ENCODE results near the gene SBK1.
"Not testable (repeated sequence)": the region's sequence is repeated elsewhere in the genome, so short reads cannot be mapped to it uniquely, and the experiment has no call there.

SBK1 gene

GRCh38 chr16:28291651-28292626, at the start of gene SBK1:
TSS of gene SBK1 (plus strand) at chr16:28292525. CDS start at chr16:28317392, 24,867 bp downstream.
- peak within 1 kb of the TSS; percentile 37 to 51 for H3K9ac ChIP-seq (ENCODE audit: low read depth in 1 of 2, low read length in 2 of 2)
- H3K4me3 ChIP-seq (ENCODE audit: low read depth in 1 of 2, low read length in 2 of 2) = peak within 1 kb of the TSS; percentile 64 to 66
- peaks cover 0 to 9% of the 10 kb centered on the region in 2 donors for H3K4me1 ChIP-seq (ENCODE audit: control insufficient read depth in 1 of 2, insufficient read depth in 2 of 2, low read length in 2 of 2)
- no peaks in the 10 kb centered on the region for H3K9me3 ChIP-seq (ENCODE audit: control insufficient read depth in 1 of 2, low read length in 2 of 2)
- H3K27me3 ChIP-seq (ENCODE audit: control insufficient read depth in 1 of 2, insufficient read depth in 2 of 2, low read length in 2 of 2) = peaks cover 12 to 17% of the 10 kb centered on the region in 2 donors
- H3K36me3 ChIP-seq (ENCODE audit: control insufficient read depth in 1 of 2, insufficient read depth in 2 of 2, low read length in 2 of 2) = no peaks in the 10 kb centered on the region
- no peak within 1 kb of the TSS for H3K27ac ChIP-seq (ENCODE audit: low read depth, low read length)

DNA sequence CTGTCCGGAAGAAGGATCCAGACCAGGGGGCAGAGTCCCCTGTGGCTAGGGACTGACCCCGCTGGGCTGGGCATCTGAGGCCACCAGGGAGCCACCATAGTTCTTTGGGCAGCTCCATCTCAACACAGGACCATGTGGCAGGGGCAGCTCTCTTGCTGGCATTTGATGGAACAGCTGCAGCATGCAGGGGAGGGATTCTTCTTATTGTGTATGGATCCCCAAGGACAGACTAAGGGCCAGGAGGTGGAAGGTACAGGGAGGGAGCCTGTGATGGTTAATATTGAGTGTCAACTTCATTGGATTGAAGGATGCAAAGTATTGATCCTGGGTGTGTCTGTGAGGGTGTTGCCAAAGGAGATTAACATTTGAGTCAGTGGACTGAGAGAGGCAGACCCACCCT, 42.8 kb upstream of the SBK1 start:
- not testable (repeated sequence) for H3K27me3 ChIP-seq (ENCODE audit: control insufficient read depth in 1 of 2, insufficient read depth in 2 of 2, low read length in 2 of 2); H3K36me3 ChIP-seq (ENCODE audit: control insufficient read depth in 1 of 2, insufficient read depth in 2 of 2, low read length in 2 of 2)

GRCh38 chr16:28250999-28251398, 41.3 kb upstream of the SBK1 start:
- H3K9ac ChIP-seq (ENCODE audit: low read depth in 1 of 2, low read length in 2 of 2) = no peak overlapping the region
- no peaks in the 10 kb centered on the region for H3K9me3 ChIP-seq (ENCODE audit: control insufficient read depth in 1 of 2, low read length in 2 of 2)
- no peaks in the 10 kb centered on the region for H3K4me1 ChIP-seq (ENCODE audit: control insufficient read depth in 1 of 2, insufficient read depth in 2 of 2, low read length in 2 of 2)
- no peak overlapping the region for H3K27ac ChIP-seq (ENCODE audit: low read depth, low read length)
- no peaks in the 10 kb centered on the region for H3K36me3 ChIP-seq (ENCODE audit: control insufficient read depth in 1 of 2, insufficient read depth in 2 of 2, low read length in 2 of 2)
- no peaks in the 10 kb centered on the region for H3K27me3 ChIP-seq (ENCODE audit: control insufficient read depth in 1 of 2, insufficient read depth in 2 of 2, low read length in 2 of 2)
- H3K4me3 ChIP-seq (ENCODE audit: low read depth in 1 of 2, low read length in 2 of 2) = no peak overlapping the region

More for the DNA sequence above, 42.8 kb upstream of the SBK1 start:
- not testable (repeated sequence) for H3K4me1 ChIP-seq (ENCODE audit: control insufficient read depth in 1 of 2, insufficient read depth in 2 of 2, low read length in 2 of 2); H3K27ac ChIP-seq (ENCODE audit: low read depth, low read length); H3K9me3 ChIP-seq (ENCODE audit: control insufficient read depth in 1 of 2, low read length in 2 of 2); H3K9ac ChIP-seq (ENCODE audit: low read depth in 1 of 2, low read length in 2 of 2); H3K4me3 ChIP-seq (ENCODE audit: low read depth in 1 of 2, low read length in 2 of 2)

- no peaks in the 10 kb centered on the region for H3K36me3 ChIP-seq (ENCODE audit: control insufficient read depth in 1 of 2, insufficient read depth in 2 of 2, low read length in 2 of 2)
Measured at GRCh38 chr16:28254158-28254557, 38.2 kb upstream of the SBK1 start.

DNA sequence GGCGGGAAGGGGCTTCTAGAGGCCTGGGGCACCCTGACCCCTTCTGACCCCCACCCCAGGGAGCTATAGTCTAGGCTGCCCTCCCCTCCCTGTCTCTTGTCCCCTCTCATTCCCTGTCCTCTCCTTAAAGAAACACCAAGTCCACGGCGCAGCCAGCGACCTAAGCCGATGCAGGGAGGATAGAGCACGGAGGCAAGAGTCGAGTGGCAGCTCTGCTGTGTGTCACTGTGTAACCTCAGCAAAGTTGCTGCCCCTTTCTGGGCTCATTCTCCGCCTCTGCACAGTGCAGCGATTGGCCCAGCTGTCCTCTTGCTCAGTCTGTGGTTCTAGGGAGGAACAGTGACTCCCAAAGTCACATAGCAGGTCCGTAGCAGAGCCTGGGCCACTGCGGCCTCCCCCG, 36.5 kb upstream of the SBK1 start:
- Histone ChIP-seq H3K9me3 (ENCODE audit: control insufficient read depth in 1 of 2, low read length in 2 of 2) (no peaks in the 10 kb centered on the region), H3K4me3 (ENCODE audit: low read depth in 1 of 2, low read length in 2 of 2) (no peak overlapping the region), H3K27me3 (ENCODE audit: control insufficient read depth in 1 of 2, insufficient read depth in 2 of 2, low read length in 2 of 2) (peaks cover 0 to 13% of the 10 kb centered on the region in 2 donors), H3K36me3 (ENCODE audit: control insufficient read depth in 1 of 2, insufficient read depth in 2 of 2, low read length in 2 of 2) (no peaks in the 10 kb centered on the region), H3K4me1 (ENCODE audit: control insufficient read depth in 1 of 2, insufficient read depth in 2 of 2, low read length in 2 of 2) (peaks cover 0 to 4% of the 10 kb centered on the region in 2 donors), H3K27ac (ENCODE audit: low read depth, low read length) (no peak overlapping the region), H3K9ac (ENCODE audit: low read depth in 1 of 2, low read length in 2 of 2) (no peak overlapping the region)

More at GRCh38 chr16:28254158-28254557, 38.2 kb upstream of the SBK1 start:
- Histone ChIP-seq H3K4me1 (ENCODE audit: control insufficient read depth in 1 of 2, insufficient read depth in 2 of 2, low read length in 2 of 2) (peaks cover 0 to 4% of the 10 kb centered on the region in 2 donors), H3K27ac (ENCODE audit: low read depth, low read length) (no peak overlapping the region), H3K9me3 (ENCODE audit: control insufficient read depth in 1 of 2, low read length in 2 of 2) (no peaks in the 10 kb centered on the region), H3K27me3 (ENCODE audit: control insufficient read depth in 1 of 2, insufficient read depth in 2 of 2, low read length in 2 of 2) (peaks cover 0 to 9% of the 10 kb centered on the region in 2 donors), H3K4me3 (ENCODE audit: low read depth in 1 of 2, low read length in 2 of 2) (no peak overlapping the region), H3K9ac (ENCODE audit: low read depth in 1 of 2, low read length in 2 of 2) (no peak overlapping the region)

GRCh38 chr16:28257256-28257655, 35.1 kb upstream of the SBK1 start:
- Histone ChIP-seq H3K4me3 (ENCODE audit: low read depth in 1 of 2, low read length in 2 of 2) (no peak overlapping the region), H3K36me3 (ENCODE audit: control insufficient read depth in 1 of 2, insufficient read depth in 2 of 2, low read length in 2 of 2) (no peaks in the 10 kb centered on the region), H3K9me3 (ENCODE audit: control insufficient read depth in 1 of 2, low read length in 2 of 2) (no peaks in the 10 kb centered on the region), H3K9ac (ENCODE audit: low read depth in 1 of 2, low read length in 2 of 2) (no peak overlapping the region), H3K27me3 (ENCODE audit: control insufficient read depth in 1 of 2, insufficient read depth in 2 of 2, low read length in 2 of 2) (peaks cover 0 to 13% of the 10 kb centered on the region in 2 donors), H3K27ac (ENCODE audit: low read depth, low read length) (no peak overlapping the region), H3K4me1 (ENCODE audit: control insufficient read depth in 1 of 2, insufficient read depth in 2 of 2, low read length in 2 of 2) (peaks cover 0 to 4% of the 10 kb centered on the region in 2 donors)

DNA sequence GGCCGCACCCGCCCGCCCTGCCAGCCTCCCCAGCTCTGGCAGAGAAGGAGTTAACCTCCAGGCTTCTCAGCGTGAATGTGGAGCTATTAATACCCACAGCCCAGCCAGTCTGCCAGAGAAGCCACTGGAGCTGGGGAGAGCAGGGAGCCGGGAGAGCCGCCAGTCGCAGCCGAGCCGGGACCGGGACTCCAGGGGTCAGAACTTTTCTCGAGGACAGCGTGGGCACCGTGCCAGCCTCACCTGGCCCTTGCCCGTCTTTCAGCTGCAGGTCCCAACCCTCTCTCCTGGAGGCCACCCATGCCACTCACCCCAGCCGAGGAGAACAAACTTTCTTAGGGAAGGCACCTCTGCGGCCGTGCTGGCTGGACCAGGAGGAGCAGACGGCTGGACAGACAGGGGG, 33.8 kb upstream of the SBK1 start:
- Histone ChIP-seq H3K9ac (ENCODE audit: low read depth in 1 of 2, low read length in 2 of 2) (no peak overlapping the region), H3K36me3 (ENCODE audit: control insufficient read depth in 1 of 2, insufficient read depth in 2 of 2, low read length in 2 of 2) (no peaks in the 10 kb centered on the region), H3K27me3 (ENCODE audit: control insufficient read depth in 1 of 2, insufficient read depth in 2 of 2, low read length in 2 of 2) (peaks cover 0 to 13% of the 10 kb centered on the region in 2 donors), H3K4me3 (ENCODE audit: low read depth in 1 of 2, low read length in 2 of 2) (no peak overlapping the region), H3K9me3 (ENCODE audit: control insufficient read depth in 1 of 2, low read length in 2 of 2) (no peaks in the 10 kb centered on the region), H3K4me1 (ENCODE audit: control insufficient read depth in 1 of 2, insufficient read depth in 2 of 2, low read length in 2 of 2) (peaks cover 0 to 4% of the 10 kb centered on the region in 2 donors), H3K27ac (ENCODE audit: low read depth, low read length) (no peak overlapping the region)

DNA sequence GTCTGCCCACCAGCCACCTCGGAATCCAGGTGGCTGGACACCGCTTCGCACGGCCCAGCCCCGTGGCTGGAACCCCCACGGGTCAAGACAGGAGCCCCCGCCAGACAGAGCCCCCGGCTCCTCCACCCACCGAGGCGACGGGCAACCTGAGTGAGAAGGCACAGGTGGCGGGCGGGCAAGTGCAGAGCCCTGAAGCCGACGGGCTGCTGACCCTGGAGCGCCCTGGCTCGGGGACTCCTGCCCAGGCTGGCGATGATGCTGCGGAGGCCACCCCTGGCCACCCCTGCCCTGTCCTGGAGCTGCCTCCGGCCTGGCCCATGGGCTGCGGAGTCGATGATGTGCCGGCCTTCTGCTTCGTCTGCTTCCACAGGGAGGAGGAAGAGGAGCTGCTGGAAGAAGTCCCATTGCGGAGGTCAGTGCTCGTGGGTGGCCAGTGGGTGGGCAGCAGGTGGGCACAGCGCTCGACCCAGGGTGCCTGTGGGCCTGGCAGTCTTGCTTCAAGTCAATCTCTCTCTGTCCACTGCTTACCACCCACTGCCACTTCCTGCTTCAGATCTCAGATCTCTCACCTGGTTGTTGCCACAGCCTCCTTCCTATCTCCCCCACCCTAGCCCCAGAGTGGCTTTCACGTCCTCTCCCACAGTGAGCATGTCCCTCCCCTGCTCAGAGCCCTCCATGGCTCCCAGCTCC, 33.1 kb upstream of the SBK1 start:
- Histone ChIP-seq H3K27ac (ENCODE audit: low read depth, low read length) (no peak overlapping the region), H3K4me3 (ENCODE audit: low read depth in 1 of 2, low read length in 2 of 2) (no peak overlapping the region), H3K9me3 (ENCODE audit: control insufficient read depth in 1 of 2, low read length in 2 of 2) (no peaks in the 10 kb centered on the region), H3K9ac (ENCODE audit: low read depth in 1 of 2, low read length in 2 of 2) (no peak overlapping the region), H3K36me3 (ENCODE audit: control insufficient read depth in 1 of 2, insufficient read depth in 2 of 2, low read length in 2 of 2) (no peaks in the 10 kb centered on the region), H3K27me3 (ENCODE audit: control insufficient read depth in 1 of 2, insufficient read depth in 2 of 2, low read length in 2 of 2) (peaks cover 0 to 13% of the 10 kb centered on the region in 2 donors), H3K4me1 (ENCODE audit: control insufficient read depth in 1 of 2, insufficient read depth in 2 of 2, low read length in 2 of 2) (peaks cover 0 to 4% of the 10 kb centered on the region in 2 donors)

DNA sequence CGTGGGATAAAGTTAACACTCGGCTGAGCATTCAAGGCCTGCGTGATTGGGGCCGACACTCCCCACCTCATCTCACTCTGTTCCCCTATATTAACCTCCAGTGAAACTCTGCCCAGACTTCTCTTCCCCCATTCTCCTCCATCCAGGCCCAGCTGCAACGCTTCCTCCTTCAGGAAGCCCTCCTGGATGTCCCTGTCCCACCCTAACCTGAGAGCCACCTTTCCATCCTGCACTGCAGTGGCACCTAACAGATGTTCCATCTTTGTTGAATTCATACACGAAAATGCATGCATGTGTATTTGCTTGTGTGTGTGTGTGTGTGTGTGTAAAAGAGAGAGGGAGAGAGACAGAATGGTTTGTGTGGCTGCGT, 32.6 kb upstream of the SBK1 start:
- no peak overlapping the region for H3K4me3 ChIP-seq (ENCODE audit: low read depth in 1 of 2, low read length in 2 of 2)
- H3K27ac ChIP-seq (ENCODE audit: low read depth, low read length) = no peak overlapping the region
- H3K27me3 ChIP-seq (ENCODE audit: control insufficient read depth in 1 of 2, insufficient read depth in 2 of 2, low read length in 2 of 2) = peaks cover 0 to 13% of the 10 kb centered on the region in 2 donors
- H3K9me3 ChIP-seq (ENCODE audit: control insufficient read depth in 1 of 2, low read length in 2 of 2) = no peaks in the 10 kb centered on the region
- H3K36me3 ChIP-seq (ENCODE audit: control insufficient read depth in 1 of 2, insufficient read depth in 2 of 2, low read length in 2 of 2) = no peaks in the 10 kb centered on the region
- peaks cover 0 to 4% of the 10 kb centered on the region in 2 donors for H3K4me1 ChIP-seq (ENCODE audit: control insufficient read depth in 1 of 2, insufficient read depth in 2 of 2, low read length in 2 of 2)
- H3K9ac ChIP-seq (ENCODE audit: low read depth in 1 of 2, low read length in 2 of 2) = no peak overlapping the region

DNA sequence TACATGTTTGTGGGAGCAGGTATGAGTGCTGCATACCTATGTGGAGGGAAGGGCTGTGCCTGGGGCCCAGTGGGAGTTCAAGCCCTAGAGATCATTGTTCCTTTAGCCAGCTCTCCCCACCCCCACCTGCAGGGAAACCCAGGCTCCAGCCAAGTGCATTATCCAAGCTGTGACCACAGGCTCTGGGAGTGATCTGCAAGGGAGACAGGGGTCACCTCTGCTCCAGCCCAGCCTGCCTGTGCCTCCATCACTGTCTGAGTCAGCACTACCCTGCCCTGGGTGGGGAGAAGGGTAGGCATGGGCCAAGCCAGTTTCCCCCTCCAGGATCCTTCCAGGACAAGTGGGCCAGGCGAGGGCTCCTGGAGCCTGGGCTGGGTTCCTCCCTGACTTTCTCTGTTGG, 32.1 kb upstream of the SBK1 start:
- Histone ChIP-seq H3K27ac (ENCODE audit: low read depth, low read length) (no peak overlapping the region), H3K9ac (ENCODE audit: low read depth in 1 of 2, low read length in 2 of 2) (no peak overlapping the region), H3K4me1 (ENCODE audit: control insufficient read depth in 1 of 2, insufficient read depth in 2 of 2, low read length in 2 of 2) (peaks cover 0 to 4% of the 10 kb centered on the region in 2 donors), H3K9me3 (ENCODE audit: control insufficient read depth in 1 of 2, low read length in 2 of 2) (no peaks in the 10 kb centered on the region), H3K27me3 (ENCODE audit: control insufficient read depth in 1 of 2, insufficient read depth in 2 of 2, low read length in 2 of 2) (peaks cover 0 to 13% of the 10 kb centered on the region in 2 donors), H3K36me3 (ENCODE audit: control insufficient read depth in 1 of 2, insufficient read depth in 2 of 2, low read length in 2 of 2) (no peaks in the 10 kb centered on the region), H3K4me3 (ENCODE audit: low read depth in 1 of 2, low read length in 2 of 2) (no peak overlapping the region)

Data from duodenal mucosa (tissue), 2 donors.